ENCODE data around the gene IL10.
"Not testable (repeated sequence)": the region's sequence is repeated elsewhere in the genome, so short reads cannot be mapped to it uniquely, and the experiment has no call there.

Gene IL10

DNA sequence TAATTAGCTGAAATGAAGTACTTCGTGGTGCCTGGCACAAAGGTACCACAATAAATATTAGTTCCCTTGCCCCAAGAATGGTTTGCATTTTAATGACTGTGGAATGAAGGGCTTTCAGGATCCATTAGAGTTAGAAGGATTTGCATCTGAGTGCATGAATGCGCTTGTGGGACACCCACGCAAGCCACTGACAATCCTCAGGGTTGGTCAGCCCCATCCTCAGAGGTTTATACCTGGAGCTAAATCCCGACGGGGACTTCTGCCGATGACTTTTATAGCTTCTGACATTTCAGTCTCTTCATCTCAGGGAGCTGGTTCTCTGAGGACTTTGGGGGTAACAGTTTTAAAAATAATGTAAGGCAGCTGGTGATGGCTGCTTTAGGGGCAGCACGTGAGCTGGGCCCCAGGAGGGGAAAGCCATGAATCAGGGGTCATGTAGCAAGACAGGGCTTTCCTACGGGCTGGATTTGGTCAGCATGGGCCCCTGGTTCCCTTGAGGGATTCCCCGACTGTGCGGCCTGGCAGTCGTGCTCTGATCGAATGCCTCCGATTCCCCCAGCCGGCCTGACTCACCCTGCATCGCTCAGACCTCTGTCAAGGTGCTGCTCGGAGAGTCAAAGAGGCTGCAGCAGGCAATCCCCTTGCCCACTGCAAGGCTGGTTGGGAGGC lies 20.8 kb upstream of the IL10 start:
- no peak for DNase-seq

DNA sequence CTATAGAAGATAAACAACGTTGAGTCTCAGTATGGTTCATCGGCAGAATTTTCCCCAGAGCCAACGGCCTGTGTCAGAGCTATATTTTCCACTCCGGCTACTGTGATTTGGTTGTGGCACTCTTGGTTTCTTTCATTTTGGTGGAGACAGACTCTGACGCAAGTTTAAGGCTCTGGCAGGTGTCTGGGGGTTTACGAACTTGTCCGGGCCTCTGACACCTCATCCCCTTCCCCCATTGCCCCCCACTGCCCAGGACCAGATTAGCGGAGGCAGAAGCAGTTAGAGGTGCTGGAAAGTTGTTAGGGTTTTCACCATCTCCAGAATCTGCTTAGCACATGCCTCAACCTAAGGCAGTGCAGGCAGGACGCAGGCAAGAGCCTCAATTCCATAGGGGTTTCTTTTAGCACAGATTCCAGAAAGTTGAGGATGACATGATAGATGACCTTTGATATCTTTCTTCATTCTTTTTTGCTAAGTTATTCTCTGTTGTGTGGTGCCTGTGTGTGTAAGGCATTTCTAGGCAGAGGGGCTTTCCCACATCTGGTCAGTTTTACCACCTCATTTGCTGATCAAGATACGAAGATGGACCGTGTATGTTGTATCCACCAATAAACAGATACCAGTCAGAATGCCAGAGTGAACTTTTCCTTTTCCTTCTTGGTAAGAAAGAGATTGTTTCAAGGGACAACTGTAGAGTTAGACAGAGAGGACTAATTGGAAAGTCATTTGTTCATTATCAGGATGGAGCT lies 18.4 kb upstream of the IL10 start:
- DNase-seq, result no peak

DNA sequence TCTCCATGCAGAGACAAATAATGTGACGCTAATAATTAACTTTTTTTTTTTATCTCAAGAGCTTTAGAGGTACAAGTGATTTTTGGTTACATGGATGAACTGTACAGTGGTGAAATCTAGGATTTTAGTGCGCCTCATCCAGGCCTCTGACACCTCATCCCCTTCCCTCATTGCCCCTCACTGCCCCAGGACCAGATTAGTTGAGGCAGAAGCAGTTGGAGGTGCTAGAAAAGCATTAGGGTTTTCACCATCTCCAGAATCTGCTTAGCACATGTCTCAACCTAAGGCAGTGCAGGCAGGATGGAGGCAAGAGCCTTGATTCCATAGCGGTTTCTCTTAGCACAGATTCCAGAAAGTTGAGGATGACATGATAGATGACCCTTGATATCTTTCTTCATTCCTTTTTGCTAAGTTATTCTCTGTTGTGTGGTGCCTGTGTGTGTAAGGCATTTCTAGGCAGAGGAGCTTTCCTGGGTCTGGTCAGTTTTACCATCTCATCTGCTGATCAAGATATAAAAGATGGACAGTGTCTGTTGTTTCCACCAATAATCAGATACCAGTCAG lies 16.3 kb upstream of the IL10 start:
- no peak for DNase-seq

GRCh38 chr1:206787891-206788290 lies 15.6 kb upstream of the IL10 start:
- DNase-seq, result no peak

- DNase-seq, result no peak
Measured at GRCh38 chr1:206786212-206786886, 14.1 kb upstream of the IL10 start.

DNA sequence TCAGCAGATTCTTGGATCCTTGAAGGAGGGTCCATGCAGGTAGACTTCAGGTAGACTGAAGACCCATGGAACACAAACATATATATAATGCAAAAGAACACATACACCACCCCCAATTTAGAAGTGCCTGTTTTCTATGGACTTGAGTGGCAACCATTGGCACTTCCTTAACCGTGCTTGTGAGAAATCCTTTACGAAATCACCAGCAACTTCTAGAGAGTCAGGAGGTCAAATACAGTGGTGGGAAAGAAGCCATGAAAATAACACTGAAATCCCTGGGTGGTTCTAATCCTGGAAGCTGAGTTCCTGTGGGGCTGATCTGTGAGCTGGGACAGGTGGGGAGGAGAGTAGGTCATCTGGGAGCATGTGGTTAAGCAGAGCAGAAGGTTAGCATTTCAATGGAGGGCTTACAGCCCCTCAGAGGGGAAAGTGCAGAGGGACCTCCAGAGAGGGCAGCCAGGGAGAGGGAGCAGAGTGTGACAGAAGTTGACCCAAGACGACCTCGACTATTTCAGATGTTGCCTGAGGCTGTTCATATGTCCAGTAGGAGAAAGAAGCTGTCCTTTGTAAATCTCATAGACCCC lies 13.0 kb upstream of the IL10 start:
- DNase-seq, result no peak

GRCh38 chr1:206784471-206784903 lies 12.2 kb upstream of the IL10 start:
- DNase-seq, result no peak

DNA sequence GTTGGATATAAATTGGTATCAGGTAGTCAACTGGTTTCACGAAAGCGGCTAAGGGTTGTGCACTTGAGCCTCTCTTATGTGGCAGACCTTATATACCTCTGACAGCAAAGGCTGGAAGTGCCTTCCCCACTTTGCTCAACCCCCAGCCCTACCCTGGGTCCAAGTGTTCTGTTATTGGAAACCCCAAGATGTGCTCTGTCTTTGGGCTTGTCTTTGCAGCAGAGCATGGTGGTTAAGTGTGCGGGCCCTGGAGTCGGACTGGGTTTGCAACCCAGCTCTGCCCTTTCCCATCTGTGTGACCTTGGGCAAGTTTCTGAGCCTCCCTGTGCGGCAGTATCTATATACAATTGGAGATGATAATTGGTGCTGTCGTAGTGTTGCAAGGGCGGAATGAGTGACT lies 11.2 kb upstream of the IL10 start:
- DNase-seq, result no peak

DNA sequence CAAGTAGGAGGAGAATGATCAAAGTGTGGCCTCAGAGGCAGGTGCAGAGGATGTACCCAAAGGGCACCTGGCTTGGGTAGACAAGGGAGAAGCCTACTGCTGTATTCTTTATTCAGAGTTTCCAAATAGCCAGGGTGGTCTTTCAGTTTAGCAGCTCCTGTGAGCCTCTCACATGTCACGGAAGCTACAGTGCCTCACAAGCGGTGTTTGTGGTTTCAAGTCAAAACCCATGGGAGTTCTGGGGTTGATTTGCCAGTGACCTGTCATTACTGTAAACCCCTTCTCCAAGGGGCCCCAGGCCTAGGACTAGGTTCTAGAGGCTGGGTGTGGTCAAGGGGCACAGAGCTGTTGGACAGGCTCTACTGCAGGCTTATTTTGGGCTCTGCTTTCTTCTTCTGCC lies 10.2 kb upstream of the IL10 start:
- DNase-seq, result peak; percentile 31

DNA sequence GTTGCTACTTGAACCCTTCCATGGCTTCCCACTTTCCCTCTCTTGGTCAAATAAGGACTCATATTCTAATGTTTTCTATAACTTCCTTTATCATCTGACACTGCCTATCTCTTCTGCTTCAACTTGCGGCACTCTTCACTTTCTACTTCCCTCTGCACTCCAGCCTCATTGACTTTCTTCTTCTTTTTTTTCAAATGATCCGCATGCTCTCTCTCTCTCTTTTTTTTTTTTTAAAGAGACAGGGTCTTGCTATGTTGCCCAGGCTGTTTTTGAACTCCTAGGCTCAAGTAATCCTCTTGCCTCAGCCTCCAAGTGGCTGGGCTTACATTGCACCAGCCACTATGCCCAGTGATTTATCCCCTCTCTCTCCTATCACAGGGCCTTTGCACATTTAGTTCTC lies 7.3 kb upstream of the IL10 start:
- DNase-seq, result peak; percentile 43

DNA sequence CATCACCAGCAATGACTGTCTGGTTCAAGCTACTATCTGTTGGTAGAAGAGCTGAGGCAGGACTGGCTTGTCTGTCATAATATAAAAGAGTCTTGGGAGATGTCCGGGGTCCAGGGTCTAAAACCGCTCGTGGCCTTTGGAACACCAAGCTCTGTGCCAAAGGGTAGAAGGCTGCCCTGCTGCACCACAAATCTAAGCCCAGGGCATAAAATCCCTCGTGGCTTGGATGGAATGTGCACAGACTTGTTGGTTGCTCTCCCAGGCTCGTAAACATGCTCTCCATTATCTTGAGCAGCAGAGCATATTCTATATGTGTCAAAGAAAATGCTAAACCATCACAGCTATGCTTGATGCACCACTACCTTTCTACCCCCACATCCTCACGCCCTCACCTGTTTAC lies 6.6 kb upstream of the IL10 start:
- not testable (repeated sequence) for DNase-seq

GRCh38 chr1:206778031-206778430 lies 5.7 kb upstream of the IL10 start:
- DNase-seq, result no peak

GRCh38 chr1:206776229-206776628 lies 3.9 kb upstream of the IL10 start:
- DNase-seq, result no peak

DNA sequence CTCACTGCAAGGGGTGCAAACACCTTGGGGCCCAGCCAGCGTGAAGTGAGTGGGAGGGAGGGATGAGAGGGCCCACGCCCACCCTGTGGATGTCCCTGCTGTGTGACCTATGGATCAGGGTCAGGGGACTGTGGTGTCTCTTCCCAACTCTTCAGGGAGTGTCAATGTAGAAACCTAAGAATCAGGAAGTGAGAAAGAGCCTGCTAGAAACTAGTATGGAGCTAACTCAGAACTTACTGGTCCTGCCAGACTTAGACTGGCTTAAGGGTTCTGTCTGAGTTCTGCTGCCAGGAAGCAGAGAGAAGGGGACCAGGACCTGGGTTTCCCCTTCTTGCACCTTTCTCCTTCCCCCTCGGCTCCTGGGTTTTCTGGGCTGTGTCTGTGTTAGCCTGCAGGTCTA lies 1.8 kb upstream of the IL10 start:
- DNase-seq, result no peak

- no peak for DNase-seq
Measured at GRCh38 chr1:206771338-206771692, 979 bp downstream of the IL10 start.

GRCh38 chr1:206770531-206771337 lies 1.6 kb downstream of the IL10 start, which contains the start of gene IL19:
Gene IL19, plus strand, starts transcription at chr1:206770773. Its CDS starts 65,890 bp downstream, at chr1:206836663.
- peak; percentile 32 for DNase-seq

- no peak for DNase-seq
Measured at GRCh38 chr1:206769304-206769731, 3.0 kb downstream of the IL10 start.

DNA sequence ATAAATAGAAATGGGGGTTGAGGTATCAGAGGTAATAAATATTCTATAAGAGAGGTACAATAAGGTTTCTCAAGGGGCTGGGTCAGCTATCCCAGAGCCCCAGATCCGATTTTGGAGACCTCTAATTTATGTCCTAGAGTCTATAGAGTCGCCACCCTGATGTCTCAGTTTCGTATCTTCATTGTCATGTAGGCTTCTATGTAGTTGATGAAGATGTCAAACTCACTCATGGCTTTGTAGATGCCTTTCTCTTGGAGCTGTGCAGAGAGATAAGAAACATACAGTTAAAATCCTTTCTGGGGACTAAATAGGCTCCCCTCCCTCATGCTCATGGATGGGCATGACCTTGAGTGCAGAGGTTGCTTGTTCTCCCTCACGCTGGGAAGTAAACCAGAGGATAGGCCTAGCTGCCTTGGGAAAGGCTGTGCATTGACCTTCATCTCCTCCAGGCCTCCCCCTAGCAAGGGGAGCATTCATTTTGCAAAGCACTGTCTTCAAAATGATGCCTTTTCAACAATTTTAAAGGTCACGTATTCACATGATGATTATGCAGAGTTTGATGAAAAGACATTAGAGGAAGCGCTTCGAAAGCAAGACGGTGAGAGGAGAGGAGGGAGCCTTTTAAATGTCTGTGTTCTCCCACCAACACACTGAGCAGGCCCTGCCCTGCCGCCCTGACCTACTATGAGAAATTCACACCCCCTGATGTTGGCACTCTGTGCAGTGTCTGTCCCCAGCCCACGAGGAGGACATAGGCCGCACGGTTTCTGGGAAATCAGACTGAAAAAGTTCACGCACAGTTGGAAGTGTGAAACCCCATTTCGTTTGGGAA lies 3.6 kb downstream of the IL10 start:
- DNase-seq, result peak; percentile 14

- peak; percentile 76 for DNase-seq
Measured at GRCh38 chr1:206766251-206766856, 5.9 kb downstream of the IL10 start.

GRCh38 chr1:206765771-206766170 lies 6.5 kb downstream of the IL10 start:
- DNase-seq, result not testable (repeated sequence)
